Measurements from ENCODE around the gene UBE2B.

DNA sequence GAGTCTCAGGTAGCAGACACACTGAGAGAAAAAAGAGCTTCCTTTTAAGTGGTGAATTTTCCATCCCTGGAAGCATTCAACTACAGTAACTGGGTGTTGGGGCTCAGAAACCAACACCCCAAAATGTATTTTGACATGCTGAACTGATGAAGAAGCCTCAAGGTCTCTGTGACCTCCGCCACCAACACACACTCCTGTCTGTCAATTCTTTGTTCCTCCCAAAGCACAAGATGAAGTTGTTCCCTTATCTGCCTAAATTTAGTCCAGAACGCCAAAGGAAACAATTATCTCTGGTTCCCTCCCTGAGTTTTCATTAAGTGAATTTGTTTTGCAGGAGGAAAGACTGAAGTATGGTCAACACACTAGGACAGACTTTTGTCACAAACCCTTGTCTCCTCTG is 41.7 kb downstream of the UBE2B start:
- TF ChIP-seq, protein P1, sequence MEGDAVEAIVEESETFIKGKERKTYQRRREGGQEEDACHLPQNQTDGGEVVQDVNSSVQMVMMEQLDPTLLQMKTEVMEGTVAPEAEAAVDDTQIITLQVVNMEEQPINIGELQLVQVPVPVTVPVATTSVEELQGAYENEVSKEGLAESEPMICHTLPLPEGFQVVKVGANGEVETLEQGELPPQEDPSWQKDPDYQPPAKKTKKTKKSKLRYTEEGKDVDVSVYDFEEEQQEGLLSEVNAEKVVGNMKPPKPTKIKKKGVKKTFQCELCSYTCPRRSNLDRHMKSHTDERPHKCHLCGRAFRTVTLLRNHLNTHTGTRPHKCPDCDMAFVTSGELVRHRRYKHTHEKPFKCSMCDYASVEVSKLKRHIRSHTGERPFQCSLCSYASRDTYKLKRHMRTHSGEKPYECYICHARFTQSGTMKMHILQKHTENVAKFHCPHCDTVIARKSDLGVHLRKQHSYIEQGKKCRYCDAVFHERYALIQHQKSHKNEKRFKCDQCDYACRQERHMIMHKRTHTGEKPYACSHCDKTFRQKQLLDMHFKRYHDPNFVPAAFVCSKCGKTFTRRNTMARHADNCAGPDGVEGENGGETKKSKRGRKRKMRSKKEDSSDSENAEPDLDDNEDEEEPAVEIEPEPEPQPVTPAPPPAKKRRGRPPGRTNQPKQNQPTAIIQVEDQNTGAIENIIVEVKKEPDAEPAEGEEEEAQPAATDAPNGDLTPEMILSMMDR (IDR thresholded peaks at IDR 0.05; ENCODE audit: insufficient read depth, low read length, poor library complexity, severe bottlenecking), result no peak
- no peak for TF ChIP-seq EZH2phosphoT487 (conservative IDR thresholded peaks at IDR 0.05; ENCODE audit: low read length)
